Measurements from ENCODE around the gene IL1R1. TPM values are rescaled to one million over a fixed set of nuclear protein-coding genes. Genes with fewer than 3 reads are reported as not detected.

IL1R1 gene
- total and polyA plus RNA-seq, 10 donors, result 7.6 to 163 (median 73.3) TPM

- Histone ChIP-seq H3K9me3 (no peaks in the 10 kb centered on the region), H3K27ac (no peak overlapping the region), H3K4me3 (no peak overlapping the region), H3K36me3 (peaks cover 0 to 19% (median 0%) of the 10 kb centered on the region in 6 donors), H3K27me3 (replicated peaks in 1 of 7) (peaks cover 0 to 4% (median 0%) of the 10 kb centered on the region in 7 donors), H3K4me1 (peaks cover 0 to 28% (median 0%) of the 10 kb centered on the region in 6 donors)
- intact Hi-C loops (cut with DNase I; ENCODE audit: low total_unique reads), result no loop called here
- no peak for DNase-seq
- WGBS, 5 donors, result 8 to 81% (median 71%) methylated on average over 1 of the region's 1 CpG
- TF ChIP-seq POLR2A (IDR thresholded peaks at IDR 0.05) (no peak), POLR2AphosphoS5 (IDR thresholded peaks at IDR 0.05) (no peak), CTCF (IDR thresholded peaks at IDR 0.05 in 8 of 11, conservative IDR thresholded peaks at IDR 0.05 in 3 of 11) (no peak)
These were observed 30.3 kb upstream of the IL1R1 start for GRCh38 chr2:102112271-102112670.

GRCh38 chr2:102112692-102113665 lies 29.6 kb upstream of the IL1R1 start:
- Histone ChIP-seq H3K4me3 (no peak overlapping the region), H3K36me3 (peaks cover 0 to 19% (median 0%) of the 10 kb centered on the region in 6 donors), H3K4me1 (peaks cover 0 to 28% (median 0%) of the 10 kb centered on the region in 6 donors), H3K9me3 (no peaks in the 10 kb centered on the region), H3K27me3 (replicated peaks in 1 of 7) (peaks cover 0 to 4% (median 0%) of the 10 kb centered on the region in 7 donors), H3K27ac (no peak overlapping the region)
- no peak for TF ChIP-seq POLR2A (IDR thresholded peaks at IDR 0.05)
- TF ChIP-seq POLR2AphosphoS5 (IDR thresholded peaks at IDR 0.05), result no peak
- TF ChIP-seq CTCF (IDR thresholded peaks at IDR 0.05 in 8 of 11, conservative IDR thresholded peaks at IDR 0.05 in 3 of 11), result no peak
- DNase-seq, result no peak
- intact Hi-C loops (cut with DNase I; ENCODE audit: low total_unique reads), result no loop called here
- WGBS, 5 donors, result 83 to 96% (median 89%) methylated on average over 10 of the region's 10 CpGs

DNA sequence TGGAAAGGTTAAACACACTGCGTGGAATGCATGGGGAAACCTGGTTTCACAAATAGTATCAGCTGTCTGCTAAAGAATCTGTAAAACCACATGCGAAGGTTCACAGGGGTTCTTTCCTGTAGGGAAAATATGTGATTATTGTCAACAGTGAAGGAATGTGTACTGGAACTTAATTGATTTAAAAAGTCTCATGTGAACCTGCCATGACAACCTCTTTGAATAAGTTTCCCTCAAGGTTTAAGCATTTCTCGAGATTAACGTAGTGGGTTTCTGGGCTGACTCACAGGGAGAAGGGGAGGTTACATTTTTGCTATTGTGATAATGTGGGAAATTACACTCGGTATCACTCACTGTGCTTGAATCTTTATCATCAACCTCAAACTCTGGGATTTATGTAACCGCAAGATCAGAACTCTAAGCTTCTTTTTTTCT lies 28.2 kb upstream of the IL1R1 start:
- Histone ChIP-seq H3K4me3 (no peak overlapping the region), H3K36me3 (peaks cover 0 to 19% (median 0%) of the 10 kb centered on the region in 6 donors), H3K4me1 (peaks cover 0 to 28% (median 0%) of the 10 kb centered on the region in 6 donors), H3K9me3 (no peaks in the 10 kb centered on the region), H3K27me3 (replicated peaks in 1 of 7) (peaks cover 0 to 4% (median 0%) of the 10 kb centered on the region in 7 donors), H3K27ac (no peak overlapping the region)
- TF ChIP-seq POLR2AphosphoS5 (IDR thresholded peaks at IDR 0.05) (no peak), CTCF (IDR thresholded peaks at IDR 0.05 in 8 of 11, conservative IDR thresholded peaks at IDR 0.05 in 3 of 11) (no peak), POLR2A (IDR thresholded peaks at IDR 0.05) (no peak)
- no peak for DNase-seq
- intact Hi-C loops (cut with DNase I; ENCODE audit: low total_unique reads), result no loop called here
- 77 to 87% (median 79%) methylated on average over 6 of the region's 6 CpGs for WGBS, 5 donors

Measured in spleen (tissue), 11 donors.